OCI-LY3 (cell line): Measurements from ENCODE around the gene ERI3.

Experiments used
- H2AFZ ChIP-seq: fragments of 200-600, 300-600 bp; shearing (Covaris generic); 2 replicates; pipeline ENCODE4 v1.6.0; 2014; ENCODE audit warnings: antibody characterized with exemption, low read depth, low read length
- H3K27ac ChIP-seq: fragments of 200-600, 300-600 bp; sonication (generic); 2 replicates; pipeline ENCODE4 v1.5.1; 2014; ENCODE audit warnings: mild to moderate bottlenecking, low read length, moderate library complexity, mixed read lengths
- H3K27me3 ChIP-seq: fragments of 200-600, 300-600 bp; sonication (generic); 2 replicates; pipeline ENCODE4 v1.6.1; 2014; ENCODE audit warnings: low read depth, low read length, mixed read lengths
- H3K36me3 ChIP-seq: fragments of 200-600, 300-600 bp; sonication (generic); replicated peaks from 2 replicates; pipeline ENCODE3; 2014; ENCODE audit warnings: low read depth, low read length, mixed read lengths
- H3K4me1 ChIP-seq: fragments of 300-600, 200-600 bp; sonication (generic); 2 replicates; pipeline ENCODE4 v1.6.1; 2014; ENCODE audit warnings: low read length, mixed read lengths
- H3K4me2 ChIP-seq: fragments of 200-600, 300-600 bp; sonication (generic); 2 replicates; pipeline ENCODE4 v1.6.1; 2014; ENCODE audit warnings: low read length, mixed read lengths
- H3K4me3 ChIP-seq: fragments of 300-600, 200-600 bp; sonication (generic); 2 replicates; pipeline ENCODE4 v1.5.1; 2014; ENCODE audit warnings: antibody characterized with exemption, mild to moderate bottlenecking, low read length, moderate library complexity
- H3K79me2 ChIP-seq: fragments of 300-600, 200-600 bp; shearing (Covaris generic); 2 replicates; pipeline ENCODE4 v1.6.1; 2014; ENCODE audit warnings: mild to moderate bottlenecking, low read length, mixed read lengths
- H3K9ac ChIP-seq: fragments of 300-600, 200-600 bp; shearing (Covaris generic); 2 replicates; pipeline ENCODE4 v1.6.0; 2014; ENCODE audit warnings: mild to moderate bottlenecking, low read length, moderate library complexity
- H3K9me3 ChIP-seq: fragments of 200-600, 300-600 bp; shearing (Covaris generic); 2 replicates; pipeline ENCODE4 v1.6.1; 2014; ENCODE audit warnings: low read length, mixed read lengths; ENCODE audit not compliant: insufficient read depth
- H4K20me1 ChIP-seq: fragments of 200-600, 300-600 bp; sonication (generic); 2 replicates; pipeline ENCODE4 v1.6.1; 2016; ENCODE audit warnings: low read length, mixed read lengths; ENCODE audit not compliant: insufficient read depth
- CTCF ChIP-seq: fragments of 200-600, 300-600 bp; sonication (generic); IDR thresholded peaks from 2 replicates; pipeline ENCODE4 v1.5.1; 2014; ENCODE audit warnings: antibody characterized with exemption, low read length, low read depth
- EZH2phosphoT487 ChIP-seq: fragments of 200-600 bp; shearing (Covaris generic); IDR thresholded peaks from 2 replicates; pipeline ENCODE4 v1.6.1; 2018; ENCODE audit warnings: antibody characterized with exemption, mixed run types, low read depth

ERI3 gene

GRCh38 chr1:44366371-44366975, 11.4 kb upstream of the ERI3 start:
- Histone ChIP-seq H3K27me3 (no peaks in the 10 kb centered on the region), H3K4me1 (no peaks in the 10 kb centered on the region), H2AFZ (no peak overlapping the region), H3K4me3 (no peak overlapping the region), H4K20me1 (no peaks in the 10 kb centered on the region), H3K27ac (no peak overlapping the region), H3K79me2 (no peaks in the 10 kb centered on the region), H3K9ac (no peak overlapping the region), H3K36me3 (no peaks in the 10 kb centered on the region), H3K4me2 (no peak overlapping the region), H3K9me3 (no peaks in the 10 kb centered on the region)
- TF ChIP-seq CTCF (no peak), EZH2phosphoT487 (no peak)

DNA sequence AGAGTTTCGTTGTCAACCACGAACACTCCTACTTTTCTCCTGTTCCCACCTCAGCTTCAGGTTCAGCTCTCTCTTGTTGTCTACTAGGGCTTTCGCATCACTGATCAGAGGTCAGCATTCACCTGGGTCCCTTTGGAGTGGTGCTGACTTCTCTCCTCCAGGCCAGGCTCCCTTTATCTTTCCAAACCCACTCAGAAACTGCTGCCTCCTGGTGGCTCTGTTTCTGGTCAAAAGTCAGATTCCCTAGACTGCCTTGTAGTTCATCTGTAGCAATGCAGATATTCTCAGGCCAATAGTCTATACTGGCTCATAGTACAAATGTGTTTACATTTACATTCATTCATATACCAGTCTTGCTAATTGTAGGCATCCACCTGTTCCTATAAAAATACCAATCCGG, 6.4 kb upstream of the ERI3 start:
- H3K79me2 ChIP-seq: no peaks in the 10 kb centered on the region
- no peak overlapping the region for H3K27ac ChIP-seq
- H2AFZ ChIP-seq: no peak overlapping the region
- no peak overlapping the region for H3K4me2 ChIP-seq
- no peaks in the 10 kb centered on the region for H3K9me3 ChIP-seq
- no peaks in the 10 kb centered on the region for H3K36me3 ChIP-seq
- TF ChIP-seq CTCF (no peak), EZH2phosphoT487 (no peak)
- no peaks in the 10 kb centered on the region for H4K20me1 ChIP-seq
- H3K4me3 ChIP-seq: no peak overlapping the region
- no peaks in the 10 kb centered on the region for H3K27me3 ChIP-seq
- H3K9ac ChIP-seq: no peak overlapping the region
- no peaks in the 10 kb centered on the region for H3K4me1 ChIP-seq

DNA sequence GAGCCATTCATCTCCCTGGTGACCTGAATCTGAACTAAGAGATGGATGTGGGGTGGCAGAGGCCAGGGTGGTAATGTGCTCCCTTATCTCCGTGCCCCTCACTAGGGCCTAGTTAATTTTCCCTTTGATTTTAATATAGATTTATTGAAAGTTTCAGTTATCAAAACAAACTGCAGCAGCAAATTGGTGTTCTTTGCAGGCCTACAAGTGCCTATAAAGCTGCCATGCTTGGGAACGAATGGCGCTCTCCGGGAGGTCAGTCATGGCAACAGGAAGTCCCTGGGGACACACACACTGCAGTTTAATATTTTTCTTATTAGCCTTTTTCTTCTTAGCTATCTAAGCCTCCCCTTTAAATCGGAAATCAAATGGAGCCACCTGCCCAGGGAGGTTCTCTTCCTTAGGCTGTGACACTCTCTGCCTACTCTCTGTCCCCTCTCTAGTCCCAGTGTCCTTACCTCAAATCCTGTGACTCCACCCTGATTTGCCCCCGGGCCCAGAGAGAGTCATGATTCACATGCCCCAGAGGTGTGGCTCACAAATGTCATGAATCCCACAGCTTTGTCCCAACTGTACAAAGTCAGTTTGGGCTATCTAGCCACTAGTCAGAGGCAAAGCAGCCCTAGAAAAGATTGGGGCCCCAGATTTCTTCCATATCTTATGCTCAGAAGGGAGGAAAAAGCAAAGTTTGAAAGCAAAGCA, 4.3 kb upstream of the ERI3 start:
- peaks cover 7% of the 10 kb centered on the region for H3K4me1 ChIP-seq
- H3K4me3 ChIP-seq: no peak overlapping the region
- TF ChIP-seq CTCF: no peak
- TF ChIP-seq EZH2phosphoT487: no peak
- no peaks in the 10 kb centered on the region for H4K20me1 ChIP-seq
- no peak overlapping the region for H3K4me2 ChIP-seq
- no peak overlapping the region for H3K27ac ChIP-seq
- H3K9ac ChIP-seq: no peak overlapping the region
- H3K36me3 ChIP-seq: no peaks in the 10 kb centered on the region
- H3K9me3 ChIP-seq: no peaks in the 10 kb centered on the region
- no peak overlapping the region for H2AFZ ChIP-seq
- H3K27me3 ChIP-seq: no peaks in the 10 kb centered on the region
- peaks cover 6% of the 10 kb centered on the region for H3K79me2 ChIP-seq

DNA sequence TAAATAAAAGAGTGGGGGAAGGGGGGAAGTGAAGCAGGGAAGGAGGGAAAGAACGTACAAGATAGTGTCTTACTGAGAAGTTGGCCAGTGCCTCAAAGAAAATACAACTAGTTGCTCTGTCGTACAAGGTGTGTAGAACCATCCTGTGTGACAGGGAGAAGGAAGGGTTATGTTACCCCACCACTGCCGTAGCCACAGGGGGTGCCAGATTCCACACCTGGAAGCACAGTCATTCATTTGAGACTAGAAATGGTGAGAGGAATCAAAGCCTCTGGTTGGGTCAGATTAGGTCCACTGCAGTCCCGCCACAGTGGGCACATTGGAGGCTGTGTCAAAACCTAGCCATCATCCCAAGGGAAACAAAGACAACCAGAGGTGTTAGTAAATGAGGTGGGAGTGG, 2.7 kb upstream of the ERI3 start:
- H3K9ac ChIP-seq: no peak overlapping the region
- H3K27me3 ChIP-seq: no peaks in the 10 kb centered on the region
- no peaks in the 10 kb centered on the region for H3K36me3 ChIP-seq
- peaks cover 16% of the 10 kb centered on the region for H3K4me1 ChIP-seq
- no peaks in the 10 kb centered on the region for H3K9me3 ChIP-seq
- no peak overlapping the region for H3K4me3 ChIP-seq
- TF ChIP-seq CTCF (no peak), EZH2phosphoT487 (no peak)
- no peak overlapping the region for H3K4me2 ChIP-seq
- no peak overlapping the region for H3K27ac ChIP-seq
- H3K79me2 ChIP-seq: peaks cover 23% of the 10 kb centered on the region
- no peaks in the 10 kb centered on the region for H4K20me1 ChIP-seq
- no peak overlapping the region for H2AFZ ChIP-seq
